Parathyroid adenoma (tissue), 2 donors: ENCODE measurements around the gene UTRN.

Source experiments
- H2AFZ ChIP-seq: fragments of 300-600 bp; sonication (generic); one replicate; pipeline ENCODE4 v1.7.0; 2017; ENCODE audit warnings: antibody characterized with exemption, mild to moderate bottlenecking
- H3K27ac ChIP-seq: fragments of 300-600 bp; sonication (generic); one replicate; pipeline ENCODE4 v1.7.0; 2017
- H3K27me3 ChIP-seq: fragments of 300-600 bp; sonication (generic); one replicate; pipeline ENCODE4 v1.7.0; 2017; ENCODE audit warnings: low read length; ENCODE audit not compliant: control insufficient read depth, insufficient read depth
- H3K36me3 ChIP-seq: fragments of 300-600 bp; sonication (generic); one replicate; pipeline ENCODE4 v1.7.0; 2017; ENCODE audit warnings: low read length; ENCODE audit not compliant: control insufficient read depth, insufficient read depth
- H3K4me1 ChIP-seq: fragments of 300-600 bp; sonication (generic); one replicate; pipeline ENCODE4 v1.7.0; 2017; ENCODE audit warnings: control low read depth
- H3K4me2 ChIP-seq: fragments of 300-600 bp; sonication (generic); one replicate; pipeline ENCODE4 v1.7.0; 2017; ENCODE audit warnings: low read length
- H3K4me3 ChIP-seq: fragments of 300-600 bp; sonication (generic); one replicate; pipeline ENCODE4 v1.7.0; 2017; ENCODE audit warnings: low read depth, low read length
- H3K79me2 ChIP-seq: fragments of 300-600 bp; sonication (generic); one replicate; pipeline ENCODE4 v1.7.0; 2017; ENCODE audit warnings: control low read depth
- H3K9ac ChIP-seq: fragments of 300-600 bp; sonication (generic); one replicate; pipeline ENCODE4 v1.7.0; 2017; ENCODE audit warnings: mild to moderate bottlenecking
- H3K9me3 ChIP-seq: fragments of 300-600 bp; sonication (generic); one replicate; pipeline ENCODE4 v1.7.0; 2017; ENCODE audit warnings: low read length; ENCODE audit not compliant: control insufficient read depth
- TF ChIP-seq, protein P1 (sequence below): fragments of 300-600 bp; sonication (generic); IDR thresholded peaks from one replicate; pipeline ENCODE4 v1.7.0; 2017; ENCODE audit warnings: antibody characterized with exemption, mild to moderate bottlenecking
- donor health status: primary hyperparathyroidism.

Gene UTRN

DNA sequence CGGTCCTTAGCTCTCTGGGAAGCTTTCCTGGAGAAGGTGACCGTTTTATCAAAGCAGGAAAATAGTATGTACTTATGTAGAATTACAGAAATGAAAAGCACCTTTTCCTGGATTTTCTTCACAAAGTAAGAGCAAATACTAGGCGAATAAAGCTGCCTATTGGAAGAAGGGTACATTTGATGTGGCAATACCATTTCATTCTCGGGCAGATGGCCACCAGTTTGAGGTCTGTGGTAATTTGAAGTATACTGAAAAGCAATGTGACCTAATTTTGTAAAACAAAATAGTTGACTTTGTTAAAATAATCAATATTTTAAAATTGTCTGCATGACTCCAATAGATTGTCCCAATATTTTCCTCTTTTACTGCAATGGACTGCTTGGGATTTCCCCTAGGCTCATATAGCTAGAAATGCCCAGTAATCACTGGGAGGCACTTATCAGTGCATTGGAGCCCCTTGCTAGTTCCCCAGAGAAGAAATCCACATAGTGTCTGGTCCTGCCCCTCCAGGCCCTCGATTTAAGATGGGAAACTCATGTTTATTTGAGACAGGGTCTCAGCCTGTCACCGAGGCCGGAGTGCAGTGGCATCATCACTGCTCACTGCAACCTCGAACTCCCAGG lies 7.4 kb upstream of the UTRN start:
- no peak overlapping the region for H3K27ac ChIP-seq
- H3K27me3 ChIP-seq = no peaks in the 10 kb centered on the region
- H3K36me3 ChIP-seq = no peaks in the 10 kb centered on the region
- no peaks in the 10 kb centered on the region for H3K4me1 ChIP-seq
- no peak overlapping the region for H2AFZ ChIP-seq
- TF ChIP-seq, protein P1, sequence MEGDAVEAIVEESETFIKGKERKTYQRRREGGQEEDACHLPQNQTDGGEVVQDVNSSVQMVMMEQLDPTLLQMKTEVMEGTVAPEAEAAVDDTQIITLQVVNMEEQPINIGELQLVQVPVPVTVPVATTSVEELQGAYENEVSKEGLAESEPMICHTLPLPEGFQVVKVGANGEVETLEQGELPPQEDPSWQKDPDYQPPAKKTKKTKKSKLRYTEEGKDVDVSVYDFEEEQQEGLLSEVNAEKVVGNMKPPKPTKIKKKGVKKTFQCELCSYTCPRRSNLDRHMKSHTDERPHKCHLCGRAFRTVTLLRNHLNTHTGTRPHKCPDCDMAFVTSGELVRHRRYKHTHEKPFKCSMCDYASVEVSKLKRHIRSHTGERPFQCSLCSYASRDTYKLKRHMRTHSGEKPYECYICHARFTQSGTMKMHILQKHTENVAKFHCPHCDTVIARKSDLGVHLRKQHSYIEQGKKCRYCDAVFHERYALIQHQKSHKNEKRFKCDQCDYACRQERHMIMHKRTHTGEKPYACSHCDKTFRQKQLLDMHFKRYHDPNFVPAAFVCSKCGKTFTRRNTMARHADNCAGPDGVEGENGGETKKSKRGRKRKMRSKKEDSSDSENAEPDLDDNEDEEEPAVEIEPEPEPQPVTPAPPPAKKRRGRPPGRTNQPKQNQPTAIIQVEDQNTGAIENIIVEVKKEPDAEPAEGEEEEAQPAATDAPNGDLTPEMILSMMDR = no peak
- H3K79me2 ChIP-seq = no peaks in the 10 kb centered on the region
- H3K4me2 ChIP-seq = no peak overlapping the region
- H3K9me3 ChIP-seq = no peaks in the 10 kb centered on the region
- no peak overlapping the region for H3K4me3 ChIP-seq
- no peak overlapping the region for H3K9ac ChIP-seq

DNA sequence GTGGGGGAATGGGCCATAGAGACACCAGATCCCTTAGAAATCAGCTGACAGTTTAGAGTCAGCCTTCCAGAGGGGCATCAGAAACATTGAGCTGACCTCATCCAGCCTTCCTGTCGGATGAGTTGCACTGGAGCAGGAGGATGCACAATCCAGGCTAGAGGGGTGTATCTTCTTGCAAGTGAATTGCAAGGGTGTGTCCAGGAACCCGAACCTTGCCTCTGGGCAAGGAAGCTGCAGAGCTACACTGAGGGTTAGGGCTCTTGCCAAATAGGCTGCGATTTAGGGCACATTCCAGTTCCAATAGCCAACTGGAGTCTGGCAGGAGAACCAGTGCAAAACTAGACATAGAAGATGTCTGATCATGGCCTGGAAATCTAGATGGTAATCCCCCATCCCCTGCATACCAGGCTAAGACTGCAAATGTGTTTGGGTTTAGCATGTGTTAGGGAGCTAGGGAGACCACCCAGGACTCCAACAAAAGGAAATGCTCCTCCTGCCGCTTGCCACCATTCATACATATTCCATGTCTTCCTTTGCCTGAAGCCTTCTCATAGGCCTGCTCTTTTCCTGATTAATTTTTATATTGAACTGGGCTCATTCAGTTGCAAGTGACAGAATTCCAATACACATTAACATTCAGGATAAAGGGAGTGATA lies 6.3 kb upstream of the UTRN start:
- H3K4me1 ChIP-seq = peaks cover 2% of the 10 kb centered on the region
- no peak overlapping the region for H3K27ac ChIP-seq
- H3K9ac ChIP-seq = no peak overlapping the region
- H3K4me2 ChIP-seq = no peak overlapping the region
- peaks cover 1% of the 10 kb centered on the region for H3K79me2 ChIP-seq
- H3K9me3 ChIP-seq = no peaks in the 10 kb centered on the region
- TF ChIP-seq, protein P1 = no peak
- H3K27me3 ChIP-seq = no peaks in the 10 kb centered on the region
- H3K36me3 ChIP-seq = no peaks in the 10 kb centered on the region
- H3K4me3 ChIP-seq = no peak overlapping the region
- H2AFZ ChIP-seq = no peak overlapping the region

DNA sequence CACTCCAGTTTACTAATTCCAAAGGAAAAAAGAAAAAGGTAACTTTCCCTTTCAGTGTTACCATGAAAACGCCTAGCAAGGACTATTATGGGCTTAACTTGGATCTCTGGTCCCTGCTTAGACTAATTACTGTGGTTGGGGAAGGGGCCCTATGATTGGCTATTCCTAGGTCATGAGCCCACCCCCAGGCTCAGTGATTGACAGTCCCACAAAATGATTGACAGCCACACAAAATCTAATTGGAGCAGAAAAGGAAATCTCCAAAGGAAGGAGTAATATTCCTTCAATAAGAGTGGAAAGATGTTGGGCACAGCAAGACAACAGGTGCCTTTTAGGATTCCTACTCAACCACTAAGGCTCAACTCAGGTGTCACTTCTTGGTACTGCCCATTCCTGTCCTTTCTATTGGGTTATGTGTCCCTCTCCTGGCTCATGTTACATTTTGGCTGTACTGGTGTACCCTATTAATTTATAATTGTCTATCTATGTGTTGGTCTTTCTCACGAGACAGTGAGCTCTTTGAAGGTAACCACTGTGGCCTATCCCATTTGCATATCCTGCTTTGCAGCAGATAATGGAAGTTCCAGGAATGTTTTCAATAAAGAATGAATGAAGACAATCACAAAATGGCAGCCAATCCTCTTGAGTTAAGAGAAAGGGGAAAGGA lies 5.5 kb upstream of the UTRN start:
- H2AFZ ChIP-seq = no peak overlapping the region
- H3K79me2 ChIP-seq = peaks cover 3% of the 10 kb centered on the region
- peaks cover 6% of the 10 kb centered on the region for H3K4me1 ChIP-seq
- H3K36me3 ChIP-seq = no peaks in the 10 kb centered on the region
- no peak overlapping the region for H3K9ac ChIP-seq
- TF ChIP-seq, protein P1 = no peak
- no peak overlapping the region for H3K4me2 ChIP-seq
- no peaks in the 10 kb centered on the region for H3K27me3 ChIP-seq
- H3K27ac ChIP-seq = no peak overlapping the region
- H3K4me3 ChIP-seq = no peak overlapping the region
- H3K9me3 ChIP-seq = no peaks in the 10 kb centered on the region

DNA sequence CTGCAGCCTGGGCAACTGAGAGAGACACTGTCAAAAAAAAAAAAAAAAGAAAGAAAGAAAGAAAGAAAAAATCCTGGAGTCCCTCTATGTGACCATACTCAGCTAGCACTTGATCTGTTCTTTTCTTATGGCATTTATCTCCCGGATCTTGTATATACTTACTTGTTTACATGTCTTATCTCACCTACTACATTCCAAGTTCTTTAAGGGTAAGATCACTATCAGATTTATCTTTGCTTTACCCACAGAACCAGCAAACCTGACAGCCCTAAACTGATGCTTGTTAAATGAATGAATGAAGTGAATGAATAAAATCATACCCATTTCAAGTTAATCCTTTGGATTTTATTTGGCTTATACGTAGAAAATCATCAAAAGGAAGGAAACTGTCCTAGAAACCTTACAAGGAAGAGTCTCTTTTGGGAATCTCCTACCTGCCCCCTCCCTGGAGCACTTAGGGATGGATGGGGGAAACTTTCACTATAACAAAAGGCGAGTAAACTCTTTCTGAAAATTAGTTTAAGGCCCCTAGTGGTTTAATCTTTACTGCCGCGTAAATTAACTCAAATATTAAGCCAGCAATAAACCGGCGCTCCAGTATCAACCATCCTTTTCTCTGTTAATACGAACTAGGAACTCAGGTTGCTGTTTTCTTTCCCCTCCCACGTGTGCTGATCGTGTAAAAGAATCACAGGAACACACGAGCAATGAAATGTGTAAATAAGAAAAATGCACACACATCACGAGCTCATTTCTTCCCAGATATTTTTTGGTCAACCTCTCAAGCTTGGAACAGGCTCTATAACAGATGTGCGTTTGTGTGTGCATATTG lies 1.3 kb upstream of the UTRN start:
- TF ChIP-seq, protein P1 = no peak
- Histone ChIP-seq H3K9me3 (no peaks in the 10 kb centered on the region), H3K27ac (peak overlapping the region; percentile 83), H3K79me2 (peaks cover 3% of the 10 kb centered on the region), H3K36me3 (no peaks in the 10 kb centered on the region), H3K4me1 (peaks cover 6% of the 10 kb centered on the region), H2AFZ (peak overlapping the region; percentile 78), H3K27me3 (no peaks in the 10 kb centered on the region), H3K4me3 (peak overlapping the region; percentile 82), H3K4me2 (peak overlapping the region; percentile 96), H3K9ac (no peak overlapping the region)
